WTC11 (cell line): Measurements from ENCODE around the gene CTNNA3. TPM values are rescaled to one million over a fixed set of nuclear protein-coding genes. Genes with fewer than 3 reads are reported as not detected.

Source experiments
- ATAC-seq: fragments of 200-7000 bp; cut with Tn5 transposase; 2 replicates; pipeline ENCODE4 v1.10.0; 2021; ENCODE audit warnings: mild to moderate bottlenecking, moderate library complexity
- CTCF ChIA-PET: fragments of 300-600 bp; sonication (Branson Sonifier 250); formaldehyde crosslinking; loops from one replicate; lab custom pipeline; 2021; ENCODE audit warnings: antibody characterized with exemption; lab: Charles Lee
- POLR2A ChIA-PET: fragments of 350-600 bp; sonication (Branson Sonifier 250); formaldehyde crosslinking; loops from one replicate; lab custom pipeline; 2021; ENCODE audit warnings: antibody characterized with exemption; lab: Charles Lee
- DNase-seq: peaks from one replicate; pipeline ENCODE4 v3.0.0; 2021; ENCODE audit warnings: low spot score
- H3K27ac Mint-ChIP-seq: 2 replicates; pipeline ENCODE4 v1.8.0; 2021; ENCODE audit warnings: mixed read lengths
- H3K27me3 Mint-ChIP-seq: 2 replicates; pipeline ENCODE4 v1.8.0; 2021; ENCODE audit warnings: low read depth, mild to moderate bottlenecking, moderate library complexity, mixed read lengths
- H3K36me3 Mint-ChIP-seq: 2 replicates; pipeline ENCODE4 v1.8.0; 2021; ENCODE audit warnings: mixed read lengths
- H3K4me1 Mint-ChIP-seq: 2 replicates; pipeline ENCODE4 v1.8.0; 2022; ENCODE audit warnings: mixed read lengths
- H3K4me3 Mint-ChIP-seq: 2 replicates; pipeline ENCODE4 v1.8.0; 2021; ENCODE audit warnings: mild to moderate bottlenecking, moderate library complexity, mixed read lengths
- H3K9me3 Mint-ChIP-seq: 2 replicates; pipeline ENCODE4 v1.8.0; 2021; ENCODE audit warnings: mixed read lengths
- CBFB ChIP-seq: sonication (generic); formaldehyde crosslinking; IDR thresholded peaks from 2 replicates; pipeline ENCODE4 v1.8.1; 2022; ENCODE audit warnings: mild to moderate bottlenecking, low read depth, missing genetic modification reagents
- ESRRA ChIP-seq: sonication (generic); formaldehyde crosslinking; IDR thresholded peaks from 2 replicates; pipeline ENCODE4 v1.8.1; 2022; ENCODE audit warnings: mild to moderate bottlenecking, missing genetic modification reagents, borderline replicate concordance
- FOXJ3 ChIP-seq: sonication (generic); formaldehyde crosslinking; IDR thresholded peaks from 2 replicates; pipeline ENCODE4 v1.9.0; 2021; ENCODE audit warnings: missing genetic modification reagents, mild to moderate bottlenecking, borderline replicate concordance
- JAZF1 ChIP-seq: fragments of 250-450 bp; sonication (Bioruptor Pico); IDR thresholded peaks from 2 replicates; pipeline ENCODE4 v1.9.0; 2021; ENCODE audit warnings: moderate library complexity, mild to moderate bottlenecking, inconsistent platforms
- JUN ChIP-seq: sonication (generic); formaldehyde crosslinking; IDR thresholded peaks from 2 replicates; pipeline ENCODE4 v1.8.0; 2023; ENCODE audit warnings: mild to moderate bottlenecking, missing genetic modification reagents
- MXD4 ChIP-seq: fragments of 250-450 bp; sonication (Bioruptor Pico); IDR thresholded peaks from 2 replicates; pipeline ENCODE4 v1.8.0; 2021; ENCODE audit warnings: mild to moderate bottlenecking, moderate library complexity, borderline replicate concordance
- NFATC4 ChIP-seq: fragments of 250-450 bp; sonication (Bioruptor Pico); IDR thresholded peaks from 2 replicates; pipeline ENCODE4 v1.9.0; 2021; ENCODE audit warnings: mild to moderate bottlenecking
- NR2C2 ChIP-seq: sonication (generic); formaldehyde crosslinking; IDR thresholded peaks from 2 replicates; pipeline ENCODE4 v1.8.0; 2022; ENCODE audit warnings: mild to moderate bottlenecking, missing genetic modification reagents
- RELA ChIP-seq: sonication (generic); formaldehyde crosslinking; IDR thresholded peaks from 2 replicates; pipeline ENCODE4 v1.8.1; 2022; ENCODE audit warnings: missing genetic modification reagents, mild to moderate bottlenecking, borderline replicate concordance
- ZBTB21 ChIP-seq: sonication (generic); formaldehyde crosslinking; IDR thresholded peaks from 2 replicates; pipeline ENCODE4 v1.8.1; 2023; ENCODE audit warnings: mild to moderate bottlenecking, missing genetic modification reagents, borderline replicate concordance
- ZNF138 ChIP-seq: sonication (generic); formaldehyde crosslinking; conservative IDR thresholded peaks from 2 replicates; pipeline ENCODE4 v1.8.1; 2022; ENCODE audit warnings: mild to moderate bottlenecking, moderate library complexity, missing genetic modification reagents
- ZNF219 ChIP-seq: sonication (generic); formaldehyde crosslinking; IDR thresholded peaks from 2 replicates; pipeline ENCODE4 v1.8.0; 2023; ENCODE audit warnings: missing genetic modification reagents, mild to moderate bottlenecking, borderline replicate concordance
- ZNF396 ChIP-seq: fragments of 250-450 bp; sonication (Bioruptor Pico); IDR thresholded peaks from 2 replicates; pipeline ENCODE4 v1.8.0; 2021; ENCODE audit warnings: mild to moderate bottlenecking, moderate library complexity, borderline replicate concordance
- ZNF512 ChIP-seq: sonication (generic); formaldehyde crosslinking; IDR thresholded peaks from 2 replicates; pipeline ENCODE4 v1.8.1; 2022; ENCODE audit warnings: missing genetic modification reagents, borderline replicate concordance
- total RNA-seq: library from RNA; stranded (reverse); gene quantifications from 3 replicates; pipeline ENCODE4 v1.2.3, GENCODE V29; 2021
- TF ChIP-seq, protein P1 (sequence below): sonication (generic); formaldehyde crosslinking; IDR thresholded peaks from 2 replicates; pipeline ENCODE4 v1.8.0; 2022; ENCODE audit warnings: missing genetic modification reagents
- TF ChIP-seq, protein P2 (sequence below): sonication (generic); formaldehyde crosslinking; IDR thresholded peaks from 2 replicates; pipeline ENCODE4 v1.8.0; 2022; ENCODE audit warnings: mild to moderate bottlenecking, missing genetic modification reagents
- TF ChIP-seq, protein P3 (sequence below): sonication (generic); formaldehyde crosslinking; IDR thresholded peaks from 2 replicates; pipeline ENCODE4 v1.8.1; 2022; ENCODE audit warnings: low read depth, missing genetic modification reagents, borderline replicate concordance
- TF ChIP-seq, protein P4 (sequence below): sonication (generic); formaldehyde crosslinking; IDR thresholded peaks from 2 replicates; pipeline ENCODE4 v1.8.1; 2023; ENCODE audit warnings: mild to moderate bottlenecking, missing genetic modification reagents
- TF ChIP-seq, protein P5 (sequence below): sonication (generic); formaldehyde crosslinking; conservative IDR thresholded peaks from 2 replicates; pipeline ENCODE4 v1.8.1; 2022; ENCODE audit warnings: mild to moderate bottlenecking, missing genetic modification reagents
- TF ChIP-seq, protein P6 (sequence below): fragments of 250-450 bp; sonication (Bioruptor Pico); conservative IDR thresholded peaks from 2 replicates; pipeline ENCODE4 v1.9.0; 2021; ENCODE audit warnings: mild to moderate bottlenecking

The CTNNA3 gene
- total RNA-seq, 1 experiment from 2014 or later, result 6.1 TPM

DNA sequence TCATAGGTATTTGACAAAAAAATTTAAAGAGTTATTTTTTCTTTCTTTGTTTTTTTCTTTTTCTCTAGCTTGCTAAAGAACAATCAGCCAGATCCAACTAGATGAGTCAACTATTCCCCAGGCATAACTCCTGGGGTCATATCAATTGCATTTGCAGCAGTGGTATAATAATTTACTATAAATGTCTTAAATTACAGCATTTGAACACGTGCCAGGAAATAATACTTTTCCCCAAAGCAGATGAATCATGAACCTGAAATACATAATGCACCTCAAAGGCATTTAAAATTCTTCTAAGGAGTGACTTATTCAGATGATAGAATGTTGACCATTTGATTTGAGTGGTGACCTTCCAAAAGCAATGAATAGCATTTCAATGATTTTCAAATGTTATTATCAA, 580.0 kb downstream of the CTNNA3 start (continued):
- TF ChIP-seq, protein P1, sequence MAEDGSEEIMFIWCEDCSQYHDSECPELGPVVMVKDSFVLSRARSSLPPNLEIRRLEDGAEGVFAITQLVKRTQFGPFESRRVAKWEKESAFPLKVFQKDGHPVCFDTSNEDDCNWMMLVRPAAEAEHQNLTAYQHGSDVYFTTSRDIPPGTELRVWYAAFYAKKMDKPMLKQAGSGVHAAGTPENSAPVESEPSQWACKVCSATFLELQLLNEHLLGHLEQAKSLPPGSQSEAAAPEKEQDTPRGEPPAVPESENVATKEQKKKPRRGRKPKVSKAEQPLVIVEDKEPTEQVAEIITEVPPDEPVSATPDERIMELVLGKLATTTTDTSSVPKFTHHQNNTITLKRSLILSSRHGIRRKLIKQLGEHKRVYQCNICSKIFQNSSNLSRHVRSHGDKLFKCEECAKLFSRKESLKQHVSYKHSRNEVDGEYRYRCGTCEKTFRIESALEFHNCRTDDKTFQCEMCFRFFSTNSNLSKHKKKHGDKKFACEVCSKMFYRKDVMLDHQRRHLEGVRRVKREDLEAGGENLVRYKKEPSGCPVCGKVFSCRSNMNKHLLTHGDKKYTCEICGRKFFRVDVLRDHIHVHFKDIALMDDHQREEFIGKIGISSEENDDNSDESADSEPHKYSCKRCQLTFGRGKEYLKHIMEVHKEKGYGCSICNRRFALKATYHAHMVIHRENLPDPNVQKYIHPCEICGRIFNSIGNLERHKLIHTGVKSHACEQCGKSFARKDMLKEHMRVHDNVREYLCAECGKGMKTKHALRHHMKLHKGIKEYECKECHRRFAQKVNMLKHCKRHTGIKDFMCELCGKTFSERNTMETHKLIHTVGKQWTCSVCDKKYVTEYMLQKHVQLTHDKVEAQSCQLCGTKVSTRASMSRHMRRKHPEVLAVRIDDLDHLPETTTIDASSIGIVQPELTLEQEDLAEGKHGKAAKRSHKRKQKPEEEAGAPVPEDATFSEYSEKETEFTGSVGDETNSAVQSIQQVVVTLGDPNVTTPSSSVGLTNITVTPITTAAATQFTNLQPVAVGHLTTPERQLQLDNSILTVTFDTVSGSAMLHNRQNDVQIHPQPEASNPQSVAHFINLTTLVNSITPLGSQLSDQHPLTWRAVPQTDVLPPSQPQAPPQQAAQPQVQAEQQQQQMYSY (CRISPR knock-in tag), result no peak
- TF ChIP-seq ZNF138 (no peak), JAZF1 (CRISPR knock-in tag) (no peak)
- TF ChIP-seq, protein P2, sequence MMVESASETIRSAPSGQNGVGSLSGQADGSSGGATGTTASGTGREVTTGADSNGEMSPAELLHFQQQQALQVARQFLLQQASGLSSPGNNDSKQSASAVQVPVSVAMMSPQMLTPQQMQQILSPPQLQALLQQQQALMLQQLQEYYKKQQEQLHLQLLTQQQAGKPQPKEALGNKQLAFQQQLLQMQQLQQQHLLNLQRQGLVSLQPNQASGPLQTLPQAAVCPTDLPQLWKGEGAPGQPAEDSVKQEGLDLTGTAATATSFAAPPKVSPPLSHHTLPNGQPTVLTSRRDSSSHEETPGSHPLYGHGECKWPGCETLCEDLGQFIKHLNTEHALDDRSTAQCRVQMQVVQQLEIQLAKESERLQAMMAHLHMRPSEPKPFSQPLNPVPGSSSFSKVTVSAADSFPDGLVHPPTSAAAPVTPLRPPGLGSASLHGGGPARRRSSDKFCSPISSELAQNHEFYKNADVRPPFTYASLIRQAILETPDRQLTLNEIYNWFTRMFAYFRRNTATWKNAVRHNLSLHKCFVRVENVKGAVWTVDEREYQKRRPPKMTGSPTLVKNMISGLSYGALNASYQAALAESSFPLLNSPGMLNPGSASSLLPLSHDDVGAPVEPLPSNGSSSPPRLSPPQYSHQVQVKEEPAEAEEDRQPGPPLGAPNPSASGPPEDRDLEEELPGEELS (CRISPR knock-in tag), result no peak

GRCh38 chr10:67114945-67115344, 581.0 kb downstream of the CTNNA3 start:
- DNase-seq (no peak), ATAC-seq (no peak)
- POLR2A ChIA-PET, result no interaction called here
- CTCF ChIA-PET, result no interaction called here
- Mint-ChIP-seq H3K36me3 (no peaks in the 10 kb centered on the region), H3K27ac (no peak overlapping the region), H3K4me1 (peaks cover 3% of the 10 kb centered on the region; the same call in 1 of the 2 replicates), H3K4me3 (no peak overlapping the region), H3K27me3 (no peaks in the 10 kb centered on the region), H3K9me3 (no peaks in the 10 kb centered on the region)
- TF ChIP-seq ZNF396 (no peak), FOXJ3 (CRISPR knock-in tag) (no peak), JUN (CRISPR knock-in tag) (no peak), NR2C2 (CRISPR knock-in tag) (no peak)

DNA sequence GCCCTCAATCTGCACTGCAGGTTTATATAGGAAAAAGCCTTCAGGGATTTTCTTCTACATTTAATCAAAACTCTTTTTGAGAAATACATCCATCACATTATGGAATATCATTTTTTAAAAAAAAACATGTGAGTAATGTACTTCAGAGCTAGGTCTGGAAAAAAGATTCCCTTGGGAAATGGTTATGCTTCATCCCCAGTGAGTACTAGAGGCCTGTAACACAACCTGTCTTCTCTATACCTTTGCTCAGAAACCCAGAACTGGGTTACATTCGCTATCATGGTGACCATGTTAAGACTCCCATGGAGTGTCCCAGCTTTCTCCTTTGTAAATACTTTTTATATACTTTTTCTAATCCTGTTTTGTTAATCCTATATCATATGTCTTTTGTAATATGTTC, 583.2 kb downstream of the CTNNA3 start:
- CTCF ChIA-PET, result no interaction called here
- TF ChIP-seq ZNF512 (CRISPR knock-in tag), result no peak
- no peak for TF ChIP-seq ZNF396
- TF ChIP-seq, protein P3, sequence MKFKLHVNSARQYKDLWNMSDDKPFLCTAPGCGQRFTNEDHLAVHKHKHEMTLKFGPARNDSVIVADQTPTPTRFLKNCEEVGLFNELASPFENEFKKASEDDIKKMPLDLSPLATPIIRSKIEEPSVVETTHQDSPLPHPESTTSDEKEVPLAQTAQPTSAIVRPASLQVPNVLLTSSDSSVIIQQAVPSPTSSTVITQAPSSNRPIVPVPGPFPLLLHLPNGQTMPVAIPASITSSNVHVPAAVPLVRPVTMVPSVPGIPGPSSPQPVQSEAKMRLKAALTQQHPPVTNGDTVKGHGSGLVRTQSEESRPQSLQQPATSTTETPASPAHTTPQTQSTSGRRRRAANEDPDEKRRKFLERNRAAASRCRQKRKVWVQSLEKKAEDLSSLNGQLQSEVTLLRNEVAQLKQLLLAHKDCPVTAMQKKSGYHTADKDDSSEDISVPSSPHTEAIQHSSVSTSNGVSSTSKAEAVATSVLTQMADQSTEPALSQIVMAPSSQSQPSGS (CRISPR knock-in tag), result no peak
- TF ChIP-seq, protein P4, sequence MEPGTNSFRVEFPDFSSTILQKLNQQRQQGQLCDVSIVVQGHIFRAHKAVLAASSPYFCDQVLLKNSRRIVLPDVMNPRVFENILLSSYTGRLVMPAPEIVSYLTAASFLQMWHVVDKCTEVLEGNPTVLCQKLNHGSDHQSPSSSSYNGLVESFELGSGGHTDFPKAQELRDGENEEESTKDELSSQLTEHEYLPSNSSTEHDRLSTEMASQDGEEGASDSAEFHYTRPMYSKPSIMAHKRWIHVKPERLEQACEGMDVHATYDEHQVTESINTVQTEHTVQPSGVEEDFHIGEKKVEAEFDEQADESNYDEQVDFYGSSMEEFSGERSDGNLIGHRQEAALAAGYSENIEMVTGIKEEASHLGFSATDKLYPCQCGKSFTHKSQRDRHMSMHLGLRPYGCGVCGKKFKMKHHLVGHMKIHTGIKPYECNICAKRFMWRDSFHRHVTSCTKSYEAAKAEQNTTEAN (CRISPR knock-in tag), result no peak
- no peak for TF ChIP-seq NFATC4 (CRISPR knock-in tag)
- TF ChIP-seq ESRRA (CRISPR knock-in tag), result no peak
- TF ChIP-seq ZBTB21 (CRISPR knock-in tag), result no peak
- no peak for TF ChIP-seq CBFB (CRISPR knock-in tag)
- TF ChIP-seq, protein P5, sequence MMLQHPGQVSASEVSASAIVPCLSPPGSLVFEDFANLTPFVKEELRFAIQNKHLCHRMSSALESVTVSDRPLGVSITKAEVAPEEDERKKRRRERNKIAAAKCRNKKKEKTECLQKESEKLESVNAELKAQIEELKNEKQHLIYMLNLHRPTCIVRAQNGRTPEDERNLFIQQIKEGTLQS (CRISPR knock-in tag), result no peak
- TF ChIP-seq MXD4 (CRISPR knock-in tag), result no peak
- TF ChIP-seq ZNF219 (CRISPR knock-in tag), result no peak
- TF ChIP-seq, protein P6, sequence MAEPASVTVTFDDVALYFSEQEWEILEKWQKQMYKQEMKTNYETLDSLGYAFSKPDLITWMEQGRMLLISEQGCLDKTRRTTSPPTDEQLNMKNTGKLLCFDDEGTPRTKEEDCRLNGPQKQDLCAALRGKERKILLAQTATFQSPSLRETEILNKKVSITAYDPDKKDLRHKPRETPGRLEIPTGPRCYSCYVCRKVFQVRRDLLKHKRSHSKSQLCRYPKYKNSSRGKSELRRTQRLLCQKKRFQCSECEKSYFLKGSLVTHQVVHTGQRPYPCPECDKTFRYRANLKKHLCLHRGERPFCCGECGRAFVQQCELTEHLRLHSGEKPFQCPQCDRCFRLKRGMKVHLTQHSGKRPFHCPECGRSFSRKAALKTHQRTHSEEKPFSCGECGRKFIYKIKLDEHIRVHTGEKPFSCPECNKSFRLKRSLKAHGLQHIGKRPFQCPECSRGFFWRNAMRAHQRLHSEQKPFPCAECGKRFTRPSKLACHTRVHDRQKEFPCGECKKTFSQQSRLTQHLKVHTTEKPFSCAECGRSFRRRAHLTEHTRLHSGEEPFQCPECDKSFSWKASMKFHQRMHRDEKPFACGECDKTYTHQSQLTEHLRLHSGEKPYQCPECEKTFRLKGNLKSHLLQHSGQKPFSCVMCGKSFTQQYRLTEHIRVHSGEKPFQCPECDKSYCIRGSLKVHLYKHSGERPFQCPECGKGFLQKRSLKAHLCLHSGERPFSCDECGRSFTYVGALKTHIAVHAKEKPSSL (CRISPR knock-in tag), result no peak
- no peak for TF ChIP-seq RELA (CRISPR knock-in tag)
- TF ChIP-seq NR2C2 (CRISPR knock-in tag), result no peak
- TF ChIP-seq, all 79 proteins: peak for 0
- ATAC-seq (no peak), DNase-seq (no peak)
- H3K4me3 Mint-ChIP-seq, result no peak overlapping the region
- peaks cover 3% of the 10 kb centered on the region; the same call in 1 of the 2 replicates for H3K4me1 Mint-ChIP-seq
- POLR2A ChIA-PET, result no interaction called here
- H3K27ac Mint-ChIP-seq, result no peak overlapping the region
- H3K9me3 Mint-ChIP-seq, result no peaks in the 10 kb centered on the region
- H3K27me3 Mint-ChIP-seq, result no peaks in the 10 kb centered on the region
- H3K36me3 Mint-ChIP-seq, result no peaks in the 10 kb centered on the region
